Hepatocyte (in vitro differentiated cells): ENCODE results near the gene PTPRN2.

Source experiments
- EZH2 ChIP-seq: fragments of 200-600 bp; sonication (generic); IDR thresholded peaks from 2 replicates; pipeline ENCODE4 v1.6.1; 2016; ENCODE audit warnings: antibody characterized with exemption, mild to moderate bottlenecking, borderline replicate concordance
- TF ChIP-seq, protein P1 (sequence below): fragments of 200-600 bp; sonication (generic); IDR thresholded peaks from 2 replicates; pipeline ENCODE4 v1.5.1; 2016; ENCODE audit warnings: antibody characterized with exemption, mild to moderate bottlenecking; ENCODE audit not compliant: poor library complexity

- no peak for TF ChIP-seq EZH2
- TF ChIP-seq, protein P1, sequence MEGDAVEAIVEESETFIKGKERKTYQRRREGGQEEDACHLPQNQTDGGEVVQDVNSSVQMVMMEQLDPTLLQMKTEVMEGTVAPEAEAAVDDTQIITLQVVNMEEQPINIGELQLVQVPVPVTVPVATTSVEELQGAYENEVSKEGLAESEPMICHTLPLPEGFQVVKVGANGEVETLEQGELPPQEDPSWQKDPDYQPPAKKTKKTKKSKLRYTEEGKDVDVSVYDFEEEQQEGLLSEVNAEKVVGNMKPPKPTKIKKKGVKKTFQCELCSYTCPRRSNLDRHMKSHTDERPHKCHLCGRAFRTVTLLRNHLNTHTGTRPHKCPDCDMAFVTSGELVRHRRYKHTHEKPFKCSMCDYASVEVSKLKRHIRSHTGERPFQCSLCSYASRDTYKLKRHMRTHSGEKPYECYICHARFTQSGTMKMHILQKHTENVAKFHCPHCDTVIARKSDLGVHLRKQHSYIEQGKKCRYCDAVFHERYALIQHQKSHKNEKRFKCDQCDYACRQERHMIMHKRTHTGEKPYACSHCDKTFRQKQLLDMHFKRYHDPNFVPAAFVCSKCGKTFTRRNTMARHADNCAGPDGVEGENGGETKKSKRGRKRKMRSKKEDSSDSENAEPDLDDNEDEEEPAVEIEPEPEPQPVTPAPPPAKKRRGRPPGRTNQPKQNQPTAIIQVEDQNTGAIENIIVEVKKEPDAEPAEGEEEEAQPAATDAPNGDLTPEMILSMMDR: no peak
Observed at GRCh38 chr7:157773361-157773760, 814.3 kb downstream of the PTPRN2 start.
